ENCODE data around the gene RASAL2.

DNA sequence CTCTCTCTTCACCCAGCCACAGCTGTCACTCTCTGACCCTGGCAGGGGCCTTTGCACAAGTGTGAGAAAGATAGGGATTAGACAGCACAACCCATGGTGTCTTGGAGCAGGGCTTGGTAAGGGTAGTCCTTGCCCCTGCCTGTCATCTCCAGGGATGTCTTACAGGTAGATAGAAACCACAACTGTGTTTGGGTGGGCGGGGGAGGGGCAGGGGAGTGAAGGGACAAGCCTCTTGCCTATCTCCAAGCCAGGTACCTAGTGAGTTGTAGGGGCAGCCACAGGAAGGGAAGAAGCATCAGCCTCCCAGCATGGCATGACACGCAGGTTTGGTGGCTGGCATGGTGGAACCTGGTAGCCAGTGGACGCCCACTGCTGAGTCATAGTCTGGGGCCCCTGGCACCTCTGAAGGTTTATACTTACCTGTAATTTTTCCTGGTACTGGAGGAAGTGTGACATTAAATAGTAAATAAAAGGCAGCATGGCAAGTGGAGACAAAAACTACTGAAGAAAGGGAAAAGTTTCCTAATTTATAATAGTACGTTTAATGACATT is 305.3 kb downstream of the RASAL2 start:
- no peak for TF ChIP-seq CTCF (IDR thresholded peaks at IDR 0.05)
- TF ChIP-seq EZH2phosphoT487 (IDR thresholded peaks at IDR 0.05) = no peak
- TF ChIP-seq EZH2 (IDR thresholded peaks at IDR 0.05) = no peak

Data from neural progenitor cell (in vitro differentiated cells).